Activated CD8-positive, alpha-beta T cell treated with anti-CD3 and anti-CD28 coated beads for 36 hours (primary cell): ENCODE measurements around the gene COL25A1. TPM values are rescaled to one million over a fixed set of nuclear protein-coding genes. Genes with fewer than 3 reads are reported as not detected.

Experiments used
- ATAC-seq: fragments of 200-7000 bp; cut with Tn5 transposase; one replicate; pipeline ENCODE4 v1.10.0; 2021; ENCODE audit warnings: mild to moderate bottlenecking, moderate library complexity
- CTCF ChIA-PET: fragments of 350-600 bp; sonication (Branson Sonifier 250); formaldehyde crosslinking; loops from one replicate; lab custom pipeline; 2021; ENCODE audit warnings: antibody characterized with exemption; lab: Charles Lee
- POLR2A ChIA-PET: fragments of 350-600 bp; sonication (Branson Sonifier 250); formaldehyde crosslinking; loops from one replicate; lab custom pipeline; 2021; ENCODE audit warnings: antibody characterized with exemption; lab: Charles Lee
- DNase-seq: peaks from one replicate; pipeline ENCODE4 v3.0.0-alpha.2; 2020
- H3K27ac Mint-ChIP-seq: one replicate; pipeline ENCODE4 v1.8.0; 2021; ENCODE audit warnings: mild to moderate bottlenecking, mixed read lengths
- H3K27me3 Mint-ChIP-seq: one replicate; pipeline ENCODE4 v1.8.0; 2021; ENCODE audit warnings: mixed read lengths
- H3K36me3 Mint-ChIP-seq: one replicate; pipeline ENCODE4 v1.8.0; 2021; ENCODE audit warnings: low read depth, mixed read lengths
- H3K4me1 Mint-ChIP-seq: one replicate; pipeline ENCODE4 v1.8.0; 2021; ENCODE audit warnings: low read depth, mixed read lengths
- H3K4me3 Mint-ChIP-seq: one replicate; pipeline ENCODE4 v1.8.0; 2021; ENCODE audit warnings: mild to moderate bottlenecking, moderate library complexity, mixed read lengths
- H3K9me3 Mint-ChIP-seq: one replicate; pipeline ENCODE4 v1.8.0; 2021; ENCODE audit warnings: mixed read lengths
- CTCF ChIP-seq: fragments of 200-600 bp; IDR thresholded peaks from one replicate; pipeline ENCODE4 v1.8.0; 2022; ENCODE audit warnings: antibody characterized with exemption, mild to moderate bottlenecking
- intact Hi-C: fragments of 100-400 bp; cut with micrococcal nuclease; formaldehyde crosslinking; loops from one replicate; pipeline ENCODE4 v1.10.0; 2022
- total RNA-seq, 2 experiments: library from RNA; stranded (reverse); gene quantifications; one replicate each; pipeline ENCODE4 v1.2.3, GENCODE V29; 2021

The COL25A1 gene
- total RNA-seq, 2 experiments from 2014 or later, result not detected

- no peak overlapping the region for H3K4me3 Mint-ChIP-seq
- H3K9me3 Mint-ChIP-seq, result no peaks in the 10 kb centered on the region
- POLR2A ChIA-PET, result no interaction called here
- peaks cover 25% of the 10 kb centered on the region for H3K27me3 Mint-ChIP-seq
- H3K27ac Mint-ChIP-seq, result no peak overlapping the region
- no peaks in the 10 kb centered on the region for H3K36me3 Mint-ChIP-seq
- DNase-seq (no peak), ATAC-seq (no peak)
- intact Hi-C loops, result no loop called here
- TF ChIP-seq CTCF, result no peak
- no peaks in the 10 kb centered on the region for H3K4me1 Mint-ChIP-seq
- CTCF ChIA-PET, result no interaction called here
These were observed 491.0 kb downstream of the COL25A1 start for GRCh38 chr4:108811486-108811885.

- H3K27me3 Mint-ChIP-seq, result peaks cover 18% of the 10 kb centered on the region
- no peak for ATAC-seq
- no peaks in the 10 kb centered on the region for H3K36me3 Mint-ChIP-seq
- H3K9me3 Mint-ChIP-seq, result no peaks in the 10 kb centered on the region
- no peak for TF ChIP-seq CTCF
- no peak overlapping the region for H3K4me3 Mint-ChIP-seq
- intact Hi-C loops, result no loop called here
- no peaks in the 10 kb centered on the region for H3K4me1 Mint-ChIP-seq
- POLR2A ChIA-PET, result no interaction called here
- no peak overlapping the region for H3K27ac Mint-ChIP-seq
- CTCF ChIA-PET, result no interaction called here
- no peak for DNase-seq
These were observed 492.4 kb downstream of the COL25A1 start for GRCh38 chr4:108810087-108810486.

- no peak for TF ChIP-seq CTCF
- intact Hi-C loops, result no loop called here
These were observed 497.7 kb downstream of the COL25A1 start for GRCh38 chr4:108804648-108805273.

GRCh38 chr4:108799306-108799705, 503.2 kb downstream of the COL25A1 start:
- H3K4me1 Mint-ChIP-seq, result no peaks in the 10 kb centered on the region
- no peak for TF ChIP-seq CTCF
- H3K9me3 Mint-ChIP-seq, result no peaks in the 10 kb centered on the region
- no peak for DNase-seq
- ChIA-PET POLR2A (no interaction called here), CTCF (no interaction called here)
- no peak for ATAC-seq
- intact Hi-C loops, result no loop called here
- no peak overlapping the region for H3K4me3 Mint-ChIP-seq
- no peaks in the 10 kb centered on the region for H3K27me3 Mint-ChIP-seq
- H3K27ac Mint-ChIP-seq, result no peak overlapping the region
- no peaks in the 10 kb centered on the region for H3K36me3 Mint-ChIP-seq

More at GRCh38 chr4:108804648-108805273, 497.7 kb downstream of the COL25A1 start:
- no peak for ATAC-seq
- peaks cover 5% of the 10 kb centered on the region for H3K27me3 Mint-ChIP-seq
- DNase-seq, result no peak
- no peaks in the 10 kb centered on the region for H3K4me1 Mint-ChIP-seq
- H3K36me3 Mint-ChIP-seq, result no peaks in the 10 kb centered on the region
- H3K9me3 Mint-ChIP-seq, result no peaks in the 10 kb centered on the region
- no peak overlapping the region for H3K4me3 Mint-ChIP-seq
- ChIA-PET POLR2A (no interaction called here), CTCF (no interaction called here)
- no peak overlapping the region for H3K27ac Mint-ChIP-seq

- no peak for TF ChIP-seq CTCF
- intact Hi-C loops, result no loop called here
- ChIA-PET CTCF (no interaction called here), POLR2A (no interaction called here)
- DNase-seq (no peak), ATAC-seq (no peak)
- Mint-ChIP-seq H3K36me3 (no peaks in the 10 kb centered on the region), H3K4me1 (no peaks in the 10 kb centered on the region), H3K27me3 (no peaks in the 10 kb centered on the region), H3K4me3 (no peak overlapping the region), H3K27ac (no peak overlapping the region), H3K9me3 (no peaks in the 10 kb centered on the region)
These were observed 506.3 kb downstream of the COL25A1 start for GRCh38 chr4:108796173-108796572.
